ENCODE data around the gene KIF1C.

Gene KIF1C

GRCh38 chr17:4950746-4951204 lies 47.0 kb upstream of the KIF1C start, which contains the start of gene ENO3:
Gene ENO3, plus strand, starts transcription at chr17:4951119. Its CDS starts 711 bp downstream, at chr17:4951830.
- ChIA-PET POLR2A (interaction anchor here (3.0 kb wide), 1 partner anchor 11 kb away, joined by 17 read pairs; the partner anchor contains the start of genes RNF167 and SLC25A11), CTCF (interaction anchor here (1.0 to 8.5 kb wide), 5 partner anchors 8 to 41 kb away, joined by 3 to 69 read pairs (median 3); partner anchors contain the start of gene SPAG7)
- no peaks in the 10 kb centered on the region for H3K9me3 ChIP-seq (ENCODE audit: control extremely low read depth in 1 of 5, control insufficient read depth in 4 of 5, insufficient read depth in 2 of 5, low read depth in 1 of 5, low read length in 4 of 5)
- peaks cover 12 to 41% (median 37%) of the 10 kb centered on the region in 4 experiments for H3K4me1 ChIP-seq (ENCODE audit: control extremely low read depth in 1 of 4, control insufficient read depth in 4 of 4, insufficient read depth in 4 of 4, low read length in 3 of 4)
- DNase-seq = no peak
- H3K36me3 ChIP-seq (ENCODE audit: control insufficient read depth in 4 of 4, insufficient read depth in 4 of 4, low read length in 3 of 4) = peaks cover 0 to 13% (median 4%) of the 10 kb centered on the region in 4 experiments
- no peaks in the 10 kb centered on the region for H3K27me3 ChIP-seq (replicated peaks in 2 of 5; ENCODE audit: control insufficient read depth in 4 of 5, insufficient read depth in 5 of 5, low read length in 4 of 5)
- 80% methylated on average over 1 of the region's 7 CpGs for WGBS (ENCODE audit: insufficient coverage)
- H3K4me3 ChIP-seq (ENCODE audit: control insufficient read depth in 1 of 7, extremely low read depth in 1 of 7, insufficient read depth in 4 of 7, low read depth in 2 of 7, low read length in 6 of 7) = peak within 1 kb of the TSS; percentile 35 to 98 (median 63)
- H3K27ac ChIP-seq (ENCODE audit: insufficient read depth in 1 of 2, low read depth in 1 of 2, low read length in 2 of 2, poor library complexity in 1 of 2, severe bottlenecking in 2 of 2) = peak within 1 kb of the TSS; percentile 74 to 82

DNA sequence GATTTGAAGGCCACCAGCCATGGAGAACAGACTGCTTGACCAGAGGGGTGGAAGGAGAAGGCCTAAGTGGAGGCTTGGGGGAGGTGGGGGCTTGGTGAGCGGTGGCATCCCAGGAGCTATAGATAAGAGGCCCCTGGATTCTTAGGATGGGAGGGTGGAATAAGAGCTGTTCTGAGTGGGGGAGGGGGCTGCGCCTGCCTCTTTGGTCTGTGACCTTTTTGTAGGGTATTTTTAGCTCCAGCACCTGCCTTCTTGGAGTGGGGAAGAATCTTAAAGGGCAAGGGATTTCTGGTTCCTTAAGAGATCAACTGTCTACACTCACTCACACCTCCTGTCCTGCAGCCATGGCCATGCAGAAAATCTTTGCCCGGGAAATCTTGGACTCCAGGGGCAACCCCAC lies 46.3 kb upstream of the KIF1C start:
- peaks cover 0 to 6% (median 0%) of the 10 kb centered on the region in 4 experiments for H3K36me3 ChIP-seq (ENCODE audit: control insufficient read depth in 4 of 4, insufficient read depth in 4 of 4, low read length in 3 of 4)
- no peaks in the 10 kb centered on the region for H3K27me3 ChIP-seq (replicated peaks in 2 of 5; ENCODE audit: control insufficient read depth in 4 of 5, insufficient read depth in 5 of 5, low read length in 4 of 5)
- peaks cover 6 to 34% (median 30%) of the 10 kb centered on the region in 4 experiments for H3K4me1 ChIP-seq (ENCODE audit: control extremely low read depth in 1 of 4, control insufficient read depth in 4 of 4, insufficient read depth in 4 of 4, low read length in 3 of 4)
- no peak for DNase-seq
- ChIA-PET CTCF (interaction anchor here (1.0 to 8.5 kb wide), 4 partner anchors 15 to 42 kb away, joined by 3 to 69 read pairs (median 19); partner anchors contain the start of gene SPAG7), POLR2A (no interaction called here)
- 100% methylated on average over 1 of the region's 3 CpGs for WGBS (ENCODE audit: insufficient coverage)
- no peaks in the 10 kb centered on the region for H3K9me3 ChIP-seq (ENCODE audit: control extremely low read depth in 1 of 5, control insufficient read depth in 4 of 5, insufficient read depth in 2 of 5, low read depth in 1 of 5, low read length in 4 of 5)
- H3K4me3 ChIP-seq (ENCODE audit: control insufficient read depth in 1 of 7, extremely low read depth in 1 of 7, insufficient read depth in 4 of 7, low read depth in 2 of 7, low read length in 6 of 7) = no peak overlapping the region
- no peak overlapping the region for H3K27ac ChIP-seq (ENCODE audit: insufficient read depth in 1 of 2, low read depth in 1 of 2, low read length in 2 of 2, poor library complexity in 1 of 2, severe bottlenecking in 2 of 2)

DNA sequence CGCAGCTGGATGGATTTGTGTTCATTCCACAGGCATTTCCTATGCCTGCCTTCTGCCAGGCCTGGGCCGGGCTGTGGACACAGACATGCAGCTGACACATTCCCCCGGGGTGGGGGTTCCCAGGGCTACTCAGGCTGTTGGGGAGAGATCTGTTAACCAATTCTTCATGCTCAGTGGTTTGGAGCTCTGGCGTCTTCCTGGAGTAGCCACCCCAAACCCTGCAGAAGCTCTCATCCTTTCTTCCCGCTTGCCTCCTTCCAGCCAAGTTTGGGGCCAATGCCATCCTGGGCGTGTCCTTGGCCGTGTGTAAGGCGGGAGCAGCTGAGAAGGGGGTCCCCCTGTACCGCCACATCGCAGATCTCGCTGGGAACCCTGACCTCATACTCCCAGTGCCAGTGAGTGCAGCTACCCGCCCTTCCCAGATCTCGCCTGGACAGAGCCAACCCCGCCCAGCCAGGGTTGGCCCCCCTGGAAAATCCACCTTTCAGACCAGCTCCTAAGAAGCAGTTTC lies 44.2 kb upstream of the KIF1C start:
- H3K4me3 ChIP-seq (ENCODE audit: control insufficient read depth in 1 of 7, extremely low read depth in 1 of 7, insufficient read depth in 4 of 7, low read depth in 2 of 7, low read length in 6 of 7) = no peak overlapping the region
- no peaks in the 10 kb centered on the region for H3K27me3 ChIP-seq (replicated peaks in 2 of 5; ENCODE audit: control insufficient read depth in 4 of 5, insufficient read depth in 5 of 5, low read length in 4 of 5)
- peaks cover 2 to 29% (median 22%) of the 10 kb centered on the region in 4 experiments for H3K4me1 ChIP-seq (ENCODE audit: control extremely low read depth in 1 of 4, control insufficient read depth in 4 of 4, insufficient read depth in 4 of 4, low read length in 3 of 4)
- 94% methylated on average over 12 of the region's 14 CpGs for WGBS (ENCODE audit: insufficient coverage)
- peaks cover 0 to 3% (median under 1%) of the 10 kb centered on the region in 4 experiments for H3K36me3 ChIP-seq (ENCODE audit: control insufficient read depth in 4 of 4, insufficient read depth in 4 of 4, low read length in 3 of 4)
- DNase-seq = no peak
- CTCF ChIA-PET = interaction anchor here (8.0 to 8.5 kb wide), 2 partner anchors 13 to 44 kb away, joined by 35 to 69 read pairs; partner anchors contain the start of gene SPAG7
- no peaks in the 10 kb centered on the region for H3K9me3 ChIP-seq (ENCODE audit: control extremely low read depth in 1 of 5, control insufficient read depth in 4 of 5, insufficient read depth in 2 of 5, low read depth in 1 of 5, low read length in 4 of 5)
- no peak overlapping the region for H3K27ac ChIP-seq (ENCODE audit: insufficient read depth in 1 of 2, low read depth in 1 of 2, low read length in 2 of 2, poor library complexity in 1 of 2, severe bottlenecking in 2 of 2)
- POLR2A ChIA-PET = interaction anchor here (0.7 to 1.6 kb wide), 2 partner anchors 13 to 40 kb away, joined by 3 read pairs; partner anchors contain the start of genes RNF167 and SLC25A11

DNA sequence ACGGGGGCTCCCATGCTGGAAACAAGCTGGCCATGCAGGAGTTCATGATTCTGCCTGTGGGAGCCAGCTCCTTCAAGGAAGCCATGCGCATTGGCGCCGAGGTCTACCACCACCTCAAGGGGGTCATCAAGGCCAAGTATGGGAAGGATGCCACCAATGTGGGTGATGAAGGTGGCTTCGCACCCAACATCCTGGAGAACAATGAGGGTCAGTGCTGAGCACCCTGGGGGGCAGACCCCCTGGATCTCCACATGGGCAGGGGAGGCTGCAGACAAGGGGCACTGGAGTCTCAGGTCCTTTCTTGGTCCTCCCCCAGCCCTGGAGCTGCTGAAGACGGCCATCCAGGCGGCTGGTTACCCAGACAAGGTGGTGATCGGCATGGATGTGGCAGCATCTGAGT lies 42.7 kb upstream of the KIF1C start:
- Histone ChIP-seq H3K36me3 (ENCODE audit: control insufficient read depth in 4 of 4, insufficient read depth in 4 of 4, low read length in 3 of 4) (peaks cover 2 to 14% (median 12%) of the 10 kb centered on the region in 4 experiments), H3K4me1 (ENCODE audit: control extremely low read depth in 1 of 4, control insufficient read depth in 4 of 4, insufficient read depth in 4 of 4, low read length in 3 of 4) (peaks cover 2 to 19% (median 13%) of the 10 kb centered on the region in 4 experiments), H3K27ac (ENCODE audit: insufficient read depth in 1 of 2, low read depth in 1 of 2, low read length in 2 of 2, poor library complexity in 1 of 2, severe bottlenecking in 2 of 2) (no peak overlapping the region), H3K9me3 (ENCODE audit: control extremely low read depth in 1 of 5, control insufficient read depth in 4 of 5, insufficient read depth in 2 of 5, low read depth in 1 of 5, low read length in 4 of 5) (no peaks in the 10 kb centered on the region), H3K4me3 (ENCODE audit: control insufficient read depth in 1 of 7, extremely low read depth in 1 of 7, insufficient read depth in 4 of 7, low read depth in 2 of 7, low read length in 6 of 7) (no peak overlapping the region), H3K27me3 (replicated peaks in 2 of 5; ENCODE audit: control insufficient read depth in 4 of 5, insufficient read depth in 5 of 5, low read length in 4 of 5) (no peaks in the 10 kb centered on the region)
- ChIA-PET CTCF (interaction anchor here (1.0 to 8.5 kb wide), 7 partner anchors 8 to 52 kb away, joined by 3 to 69 read pairs (median 4); partner anchors contain the start of genes CHRNE and SPAG7), POLR2A (no interaction called here)
- no peak for DNase-seq
- 99% methylated on average over 6 of the region's 8 CpGs for WGBS (ENCODE audit: insufficient coverage)

DNA sequence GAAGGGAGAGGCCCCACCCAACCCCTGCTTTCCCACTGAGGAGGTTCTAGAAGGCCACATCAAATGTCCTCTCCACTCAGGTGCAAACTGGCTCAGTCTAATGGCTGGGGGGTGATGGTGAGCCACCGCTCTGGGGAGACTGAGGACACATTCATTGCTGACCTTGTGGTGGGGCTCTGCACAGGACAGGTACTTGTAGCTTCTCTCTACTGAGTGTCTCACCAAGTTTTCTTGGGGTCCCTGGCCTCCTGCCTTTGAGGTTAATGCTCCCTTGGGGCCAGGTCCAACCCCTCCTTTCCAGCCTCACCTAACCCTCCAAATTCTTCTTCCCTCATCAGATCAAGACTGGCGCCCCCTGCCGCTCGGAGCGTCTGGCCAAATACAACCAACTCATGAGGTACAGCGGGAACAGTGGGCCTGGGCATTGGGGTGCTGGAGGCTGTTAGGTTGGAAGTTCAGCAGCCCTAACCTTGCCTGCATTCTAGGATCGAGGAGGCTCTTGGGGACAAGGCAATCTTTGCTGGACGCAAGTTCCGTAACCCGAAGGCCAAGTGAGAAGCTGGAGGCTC lies 41.2 kb upstream of the KIF1C start:
- Histone ChIP-seq H3K27me3 (replicated peaks in 2 of 5; ENCODE audit: control insufficient read depth in 4 of 5, insufficient read depth in 5 of 5, low read length in 4 of 5) (no peaks in the 10 kb centered on the region), H3K4me3 (ENCODE audit: control insufficient read depth in 1 of 7, extremely low read depth in 1 of 7, insufficient read depth in 4 of 7, low read depth in 2 of 7, low read length in 6 of 7) (no peak overlapping the region), H3K4me1 (ENCODE audit: control extremely low read depth in 1 of 4, control insufficient read depth in 4 of 4, insufficient read depth in 4 of 4, low read length in 3 of 4) (peaks cover 0 to 4% (median 0%) of the 10 kb centered on the region in 4 experiments), H3K27ac (ENCODE audit: insufficient read depth in 1 of 2, low read depth in 1 of 2, low read length in 2 of 2, poor library complexity in 1 of 2, severe bottlenecking in 2 of 2) (no peak overlapping the region), H3K36me3 (ENCODE audit: control insufficient read depth in 4 of 4, insufficient read depth in 4 of 4, low read length in 3 of 4) (peaks cover 7 to 22% (median 19%) of the 10 kb centered on the region in 4 experiments), H3K9me3 (ENCODE audit: control extremely low read depth in 1 of 5, control insufficient read depth in 4 of 5, insufficient read depth in 2 of 5, low read depth in 1 of 5, low read length in 4 of 5) (no peaks in the 10 kb centered on the region)
- POLR2A ChIA-PET = no interaction called here
- CTCF ChIA-PET = interaction anchor here (0.6 to 8.5 kb wide), 7 partner anchors 9 to 51 kb away, joined by 3 to 69 read pairs (median 4); partner anchors contain the start of genes RNF167, SLC25A11 and SPAG7
- 90% methylated on average over 10 of the region's 10 CpGs for WGBS (ENCODE audit: insufficient coverage)
- DNase-seq = peak in 2 of 3 donors; percentile 54 to 57

- Histone ChIP-seq H3K4me3 (ENCODE audit: control insufficient read depth in 1 of 7, extremely low read depth in 1 of 7, insufficient read depth in 4 of 7, low read depth in 2 of 7, low read length in 6 of 7) (no peak overlapping the region), H3K27ac (ENCODE audit: insufficient read depth in 1 of 2, low read depth in 1 of 2, low read length in 2 of 2, poor library complexity in 1 of 2, severe bottlenecking in 2 of 2) (no peak overlapping the region), H3K9me3 (ENCODE audit: control extremely low read depth in 1 of 5, control insufficient read depth in 4 of 5, insufficient read depth in 2 of 5, low read depth in 1 of 5, low read length in 4 of 5) (no peaks in the 10 kb centered on the region), H3K27me3 (replicated peaks in 2 of 5; ENCODE audit: control insufficient read depth in 4 of 5, insufficient read depth in 5 of 5, low read length in 4 of 5) (no peaks in the 10 kb centered on the region), H3K36me3 (ENCODE audit: control insufficient read depth in 4 of 4, insufficient read depth in 4 of 4, low read length in 3 of 4) (peaks cover 7 to 23% (median 20%) of the 10 kb centered on the region in 4 experiments), H3K4me1 (ENCODE audit: control extremely low read depth in 1 of 4, control insufficient read depth in 4 of 4, insufficient read depth in 4 of 4, low read length in 3 of 4) (no peaks in the 10 kb centered on the region)
- 94% methylated on average over 3 of the region's 3 CpGs for WGBS (ENCODE audit: insufficient coverage)
- ChIA-PET CTCF (interaction anchor here (1.0 to 8.5 kb wide), 4 partner anchors 8 to 49 kb away, joined by 3 to 69 read pairs (median 4); partner anchors contain the start of genes RNF167, SLC25A11 and SPAG7), POLR2A (no interaction called here)
- DNase-seq = no peak
These were observed 39.6 kb upstream of the KIF1C start for GRCh38 chr17:4958102-4958501.
